Neural progenitor cell (in vitro differentiated cells): ENCODE data around the gene C4orf51.

ENCODE experiments used
- CTCF ChIP-seq: fragments of 200-600 bp; sonication (generic); IDR thresholded peaks from 2 replicates; pipeline ENCODE4 v1.5.1; 2017; ENCODE audit warnings: antibody characterized with exemption, mild to moderate bottlenecking
- EZH2 ChIP-seq: fragments of 200-600 bp; sonication (generic); IDR thresholded peaks from 2 replicates; pipeline ENCODE4 v1.6.1; 2017; ENCODE audit warnings: antibody characterized with exemption, mild to moderate bottlenecking, moderate library complexity

- no peak for TF ChIP-seq EZH2
- TF ChIP-seq CTCF: no peak
These were observed at the start of gene C4orf51 for GRCh38 chr4:145679991-145680455.
